ENCODE results near the gene PNLDC1. TPM values are rescaled to one million over a fixed set of nuclear protein-coding genes. Genes with fewer than 3 reads are reported as not detected.

The PNLDC1 gene
- total and polyA plus RNA-seq, 9 of the 15 experiments (the other 6 are each of a cell fraction or from before 2014, with no cell fraction given): 0.12 TPM; not detected in 8

GRCh38 chr6:159806021-159806458 is 6.0 kb downstream of the PNLDC1 start (continued):
- no peak for TF ChIP-seq ETS2 (tag; IDR thresholded peaks at IDR 0.05; ENCODE audit: borderline replicate concordance, poor library complexity, severe bottlenecking)
- TF ChIP-seq BHLHE40 (IDR thresholded peaks at IDR 0.05; ENCODE audit: low read length): no peak
- TF ChIP-seq TCF3 (CRISPR knock-in tag; IDR thresholded peaks at IDR 0.05): no peak
- no peak for TF ChIP-seq JUNB (CRISPR knock-in tag; conservative IDR thresholded peaks at IDR 0.05)
- no peak for TF ChIP-seq IRF9 (tag; IDR thresholded peaks at IDR 0.05)
- 0 out of 2 replicates have a peak, but pooled peaks have one; percentile 21 for TF ChIP-seq CTBP1 (IDR thresholded peaks at IDR 0.05; ENCODE audit: borderline replicate concordance)
- TF ChIP-seq, protein P1, sequence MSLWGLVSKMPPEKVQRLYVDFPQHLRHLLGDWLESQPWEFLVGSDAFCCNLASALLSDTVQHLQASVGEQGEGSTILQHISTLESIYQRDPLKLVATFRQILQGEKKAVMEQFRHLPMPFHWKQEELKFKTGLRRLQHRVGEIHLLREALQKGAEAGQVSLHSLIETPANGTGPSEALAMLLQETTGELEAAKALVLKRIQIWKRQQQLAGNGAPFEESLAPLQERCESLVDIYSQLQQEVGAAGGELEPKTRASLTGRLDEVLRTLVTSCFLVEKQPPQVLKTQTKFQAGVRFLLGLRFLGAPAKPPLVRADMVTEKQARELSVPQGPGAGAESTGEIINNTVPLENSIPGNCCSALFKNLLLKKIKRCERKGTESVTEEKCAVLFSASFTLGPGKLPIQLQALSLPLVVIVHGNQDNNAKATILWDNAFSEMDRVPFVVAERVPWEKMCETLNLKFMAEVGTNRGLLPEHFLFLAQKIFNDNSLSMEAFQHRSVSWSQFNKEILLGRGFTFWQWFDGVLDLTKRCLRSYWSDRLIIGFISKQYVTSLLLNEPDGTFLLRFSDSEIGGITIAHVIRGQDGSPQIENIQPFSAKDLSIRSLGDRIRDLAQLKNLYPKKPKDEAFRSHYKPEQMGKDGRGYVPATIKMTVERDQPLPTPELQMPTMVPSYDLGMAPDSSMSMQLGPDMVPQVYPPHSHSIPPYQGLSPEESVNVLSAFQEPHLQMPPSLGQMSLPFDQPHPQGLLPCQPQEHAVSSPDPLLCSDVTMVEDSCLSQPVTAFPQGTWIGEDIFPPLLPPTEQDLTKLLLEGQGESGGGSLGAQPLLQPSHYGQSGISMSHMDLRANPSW (CRISPR knock-in tag; IDR thresholded peaks at IDR 0.05): no peak
- TF ChIP-seq, protein P2, sequence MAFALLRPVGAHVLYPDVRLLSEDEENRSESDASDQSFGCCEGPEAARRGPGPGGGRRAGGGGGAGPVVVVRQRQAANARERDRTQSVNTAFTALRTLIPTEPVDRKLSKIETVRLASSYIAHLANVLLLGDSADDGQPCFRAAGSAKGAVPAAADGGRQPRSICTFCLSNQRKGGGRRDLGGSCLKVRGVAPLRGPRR (CRISPR knock-in tag; IDR thresholded peaks at IDR 0.05): no peak
- no peak for TF ChIP-seq RB1 (IDR thresholded peaks at IDR 0.05; ENCODE audit: low read depth)
- TF ChIP-seq MTA2 (IDR thresholded peaks at IDR 0.05; ENCODE audit: low read depth): no peak
- no peak for TF ChIP-seq CBFA2T3 (IDR thresholded peaks at IDR 0.05)
- TF ChIP-seq ZBTB43 (CRISPR knock-in tag; IDR thresholded peaks at IDR 0.05): no peak
- TF ChIP-seq CHD2 (IDR thresholded peaks at IDR 0.05; ENCODE audit: low read depth, low read length): no peak
- TF ChIP-seq TBL1XR1 (IDR thresholded peaks at IDR 0.05; ENCODE audit: low read length in 2 of 2): no peak
- no peak for TF ChIP-seq ZBTB8A (IDR thresholded peaks at IDR 0.05; ENCODE audit: partially characterized antibody)
- TF ChIP-seq ZNF445 (CRISPR knock-in tag; IDR thresholded peaks at IDR 0.05; ENCODE audit: low read depth): no peak
- TF ChIP-seq TAF15 (IDR thresholded peaks at IDR 0.05; ENCODE audit: low read depth, low read length): no peak
- TF ChIP-seq FOXJ3 (CRISPR knock-in tag; IDR thresholded peaks at IDR 0.05): no peak
- no peak for TF ChIP-seq NCOA6 (IDR thresholded peaks at IDR 0.05)
- no peak for TF ChIP-seq RFX7 (CRISPR knock-in tag; IDR thresholded peaks at IDR 0.05)
- no peak for TF ChIP-seq BDP1 (IDR thresholded peaks at IDR 0.05; ENCODE audit: insufficient read depth, insufficient read length)
- TF ChIP-seq SRSF3 (IDR thresholded peaks at IDR 0.05; ENCODE audit: insufficient read depth, low read length): no peak
- TF ChIP-seq ZNF143 (CRISPR knock-in tag; IDR thresholded peaks at IDR 0.05): no peak
- TF ChIP-seq ZNF146 (CRISPR knock-in tag; IDR thresholded peaks at IDR 0.05; ENCODE audit: unreplicated experiment): no peak
- no peak for TF ChIP-seq ZNF311 (CRISPR knock-in tag; IDR thresholded peaks at IDR 0.05)
- 0 out of 2 replicates have a peak, but pooled peaks have one; percentile 1 for TF ChIP-seq DMBX1 (CRISPR knock-in tag; IDR thresholded peaks at IDR 0.05; ENCODE audit: borderline replicate concordance)
